GM12875 (cell line): ENCODE measurements around the gene CFAP107.

Experiments
- H3K4me3 ChIP-seq: one replicate; pipeline ENCODE4 v1.5.1; 2011; ENCODE audit warnings: low read depth, low read length, control low read depth
- CTCF ChIP-seq: IDR thresholded peaks from 2 replicates; pipeline ENCODE4 v1.5.1; 2011; ENCODE audit warnings: low read depth, mild to moderate bottlenecking, control low read depth, inconsistent platforms, low read length, moderate library complexity, borderline replicate concordance; ENCODE audit not compliant: insufficient read depth

Gene CFAP107

GRCh38 chr1:12741946-12742345 lies 4.1 kb upstream of the CFAP107 start:
- no peak for TF ChIP-seq CTCF
- no peak overlapping the region for H3K4me3 ChIP-seq

GRCh38 chr1:12745126-12745991 lies 641 bp upstream of the CFAP107 start:
- TF ChIP-seq CTCF, result no peak
- no peak overlapping the region for H3K4me3 ChIP-seq

DNA sequence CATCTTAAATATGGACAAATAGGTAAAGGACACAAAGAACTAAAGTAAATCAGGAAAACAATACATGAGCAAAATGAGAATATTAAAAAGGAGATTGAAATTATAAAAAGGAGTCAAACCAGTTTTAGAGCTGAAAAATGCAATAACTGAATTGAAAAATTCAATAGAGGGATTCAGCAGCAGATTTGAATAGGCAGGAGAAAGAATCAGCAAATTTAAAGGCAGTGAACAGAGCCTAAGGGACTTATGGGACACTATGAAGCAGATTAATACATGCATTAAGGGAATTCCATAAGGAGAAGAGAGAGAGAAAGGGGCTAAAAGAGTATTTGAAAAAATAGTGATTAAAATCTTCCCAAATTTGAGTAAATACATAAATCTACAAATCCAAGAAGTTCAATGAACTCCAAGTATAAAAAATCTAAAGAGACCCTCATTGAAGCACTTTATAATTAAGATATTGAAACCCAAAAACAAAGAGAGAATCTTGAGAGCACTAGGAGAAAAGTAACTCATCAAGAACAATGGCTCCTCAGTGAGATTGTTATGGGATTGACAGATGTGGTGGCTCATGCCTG lies 2.9 kb downstream of the CFAP107 start:
- no peak overlapping the region for H3K4me3 ChIP-seq
- TF ChIP-seq CTCF, result no peak

GRCh38 chr1:12754738-12755137 lies 8.7 kb downstream of the CFAP107 start:
- no peak for TF ChIP-seq CTCF
- H3K4me3 ChIP-seq, result no peak overlapping the region

- TF ChIP-seq CTCF, result no peak
- no peak overlapping the region for H3K4me3 ChIP-seq
These were observed 10.3 kb downstream of the CFAP107 start for GRCh38 chr1:12756273-12756672.

GRCh38 chr1:12756768-12757413 lies 10.9 kb downstream of the CFAP107 start:
- no peak overlapping the region for H3K4me3 ChIP-seq
- no peak for TF ChIP-seq CTCF

DNA sequence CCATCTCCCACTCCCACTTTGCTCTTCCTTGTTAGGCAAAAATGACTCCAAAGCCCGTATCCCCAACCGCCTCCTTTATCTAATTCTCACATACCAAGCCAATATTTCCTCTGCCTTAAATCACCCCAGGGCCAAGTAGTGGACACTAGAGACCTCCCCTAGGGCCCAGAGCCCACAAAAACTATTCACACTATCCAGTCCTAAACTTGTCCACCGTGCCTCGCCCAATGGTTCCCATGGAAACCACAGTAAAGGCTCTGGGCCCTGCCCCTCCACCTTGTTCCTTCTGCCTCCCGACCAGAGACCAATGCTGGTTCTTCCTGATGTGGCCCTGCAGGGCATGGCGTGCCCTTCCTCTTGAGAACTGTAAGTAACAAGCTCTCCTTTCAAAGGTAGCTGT lies 11.8 kb downstream of the CFAP107 start:
- H3K4me3 ChIP-seq, result no peak overlapping the region
- TF ChIP-seq CTCF, result no peak
